ENCODE data around the gene EFCAB11. TPM values are rescaled to one million over a fixed set of nuclear protein-coding genes. Genes with fewer than 3 reads are reported as not detected.

EFCAB11 gene
- total and polyA plus RNA-seq, 7 donors = 7.2 to 9.0 (median 8.7) TPM

- TF ChIP-seq CTCF (IDR thresholded peaks at IDR 0.05) (no peak), POLR2AphosphoS5 (IDR thresholded peaks at IDR 0.05) (no peak), EP300 (IDR thresholded peaks at IDR 0.05) (no peak), POLR2A (IDR thresholded peaks at IDR 0.05) (no peak)
- H3K4me3 ChIP-seq = no peak overlapping the region
- H3K4me1 ChIP-seq = peaks cover 0 to 7% (median 0%) of the 10 kb centered on the region in 4 donors
- H3K27me3 ChIP-seq = no peaks in the 10 kb centered on the region
- intact Hi-C loops (cut with DNase I) = no loop called here
- H3K27ac ChIP-seq = no peak overlapping the region
- no peak for DNase-seq
- 88% methylated on average over 4 of the region's 4 CpGs for WGBS, 2 donors
- H3K9me3 ChIP-seq = no peaks in the 10 kb centered on the region
- no peaks in the 10 kb centered on the region for H3K36me3 ChIP-seq
Measured at GRCh38 chr14:89781046-89781445, 173.5 kb downstream of the EFCAB11 start.

- Histone ChIP-seq H3K4me3 (no peak overlapping the region), H3K27ac (no peak overlapping the region), H3K9me3 (no peaks in the 10 kb centered on the region), H3K4me1 (peaks cover 0 to 7% (median 0%) of the 10 kb centered on the region in 4 donors), H3K36me3 (no peaks in the 10 kb centered on the region), H3K27me3 (no peaks in the 10 kb centered on the region)
- intact Hi-C loops (cut with DNase I) = no loop called here
- TF ChIP-seq POLR2AphosphoS5 (IDR thresholded peaks at IDR 0.05) (no peak), CTCF (IDR thresholded peaks at IDR 0.05) (no peak), POLR2A (IDR thresholded peaks at IDR 0.05) (no peak), EP300 (IDR thresholded peaks at IDR 0.05) (no peak)
- 78 to 80% methylated on average over 7 to 8 of the region's 8 CpGs for WGBS, 2 donors
- DNase-seq = no peak
Measured at GRCh38 chr14:89779707-89780106, 174.8 kb downstream of the EFCAB11 start.

- H3K36me3 ChIP-seq = no peaks in the 10 kb centered on the region
- no peaks in the 10 kb centered on the region for H3K27me3 ChIP-seq
- H3K27ac ChIP-seq = no peak overlapping the region
- TF ChIP-seq CTCF (IDR thresholded peaks at IDR 0.05) = no peak
- TF ChIP-seq POLR2A (IDR thresholded peaks at IDR 0.05) = no peak
- TF ChIP-seq EP300 (IDR thresholded peaks at IDR 0.05) = no peak
- TF ChIP-seq POLR2AphosphoS5 (IDR thresholded peaks at IDR 0.05) = no peak
- no peak for DNase-seq
- H3K4me1 ChIP-seq = no peaks in the 10 kb centered on the region
- no peak overlapping the region for H3K4me3 ChIP-seq
- H3K9me3 ChIP-seq = no peaks in the 10 kb centered on the region
- 88 to 95% methylated on average over 3 of the region's 3 CpGs for WGBS, 2 donors
- intact Hi-C loops (cut with DNase I) = no loop called here
Measured at GRCh38 chr14:89775946-89776345, 178.6 kb downstream of the EFCAB11 start.

- Histone ChIP-seq H3K36me3 (no peaks in the 10 kb centered on the region), H3K27ac (no peak overlapping the region), H3K9me3 (no peaks in the 10 kb centered on the region), H3K4me1 (no peaks in the 10 kb centered on the region), H3K27me3 (no peaks in the 10 kb centered on the region), H3K4me3 (no peak overlapping the region)
- TF ChIP-seq CTCF (IDR thresholded peaks at IDR 0.05) (no peak), POLR2A (IDR thresholded peaks at IDR 0.05) (no peak), EP300 (IDR thresholded peaks at IDR 0.05) (no peak), POLR2AphosphoS5 (IDR thresholded peaks at IDR 0.05) (no peak)
- DNase-seq = no peak
- intact Hi-C loops (cut with DNase I) = no loop called here
- 88 to 95% methylated on average over 7 of the region's 7 CpGs for WGBS, 2 donors
Measured at GRCh38 chr14:89775151-89775550, 179.4 kb downstream of the EFCAB11 start.

- Histone ChIP-seq H3K27ac (no peak overlapping the region), H3K4me3 (no peak overlapping the region), H3K4me1 (no peaks in the 10 kb centered on the region), H3K27me3 (no peaks in the 10 kb centered on the region), H3K9me3 (no peaks in the 10 kb centered on the region), H3K36me3 (no peaks in the 10 kb centered on the region)
- WGBS, 2 donors = 33 to 67% methylated on average over 12 of the region's 12 CpGs
- no peak for DNase-seq
- intact Hi-C loops (cut with DNase I) = no loop called here
- TF ChIP-seq POLR2AphosphoS5 (IDR thresholded peaks at IDR 0.05) (no peak), EP300 (IDR thresholded peaks at IDR 0.05) (no peak), CTCF (IDR thresholded peaks at IDR 0.05) (no peak), POLR2A (IDR thresholded peaks at IDR 0.05) (no peak)
Measured at GRCh38 chr14:89773644-89774316, 180.8 kb downstream of the EFCAB11 start.
